Activated naive CD4-positive, alpha-beta T cell treated with anti-CD3 and anti-CD28 coated beads, Interleukin-2, amount 50 U/mL, for 72 hours (primary cell): ENCODE measurements around the gene KCNJ9. TPM values are rescaled to one million over a fixed set of nuclear protein-coding genes. Genes with fewer than 3 reads are reported as not detected.

ENCODE experiments used
- ATAC-seq, 2 donors: fragments of 150-1000 bp; cut with Tn5 transposase; 2 replicates each; pipeline ENCODE4 v1.10.0; 2021; ENCODE audit warnings: mild to moderate bottlenecking in 2 of 2, moderate library complexity in 2 of 2
- DNase-seq, 2 donors: peaks; one replicate each; pipeline ENCODE4 v3.0.0; 2021 to 2022; ENCODE audit warnings: low spot score in 2 of 2
- H3K27ac Mint-ChIP-seq, 2 donors: one replicate each; pipeline ENCODE4 v1.8.0; 2022; ENCODE audit warnings: mild to moderate bottlenecking in 2 of 2, mixed read lengths in 2 of 2
- H3K36me3 Mint-ChIP-seq, 2 donors: one replicate each; pipeline ENCODE4 v1.8.0; 2022; ENCODE audit warnings: mixed read lengths in 2 of 2
- H3K9me3 Mint-ChIP-seq, 2 donors: one replicate each; pipeline ENCODE4 v1.8.0; 2022; ENCODE audit warnings: mixed read lengths in 2 of 2
- total RNA-seq, 2 donors: library from RNA; stranded (reverse); gene quantifications; one replicate each; pipeline ENCODE4 v1.2.3, GENCODE V29; 2022

The KCNJ9 gene
- total RNA-seq, 2 donors from 2014 or later, result 0.06 TPM; not detected in 1

- no peaks in the 10 kb centered on the region for H3K36me3 Mint-ChIP-seq
- ATAC-seq (no peak), DNase-seq (no peak)
- H3K9me3 Mint-ChIP-seq, result no peaks in the 10 kb centered on the region
- H3K27ac Mint-ChIP-seq, result no peak overlapping the region
Measured at GRCh38 chr1:160139840-160140239, 58.5 kb downstream of the KCNJ9 start.

Other genes starting within 250 kb of the KCNJ9 start
- gene VSIG8, start 218.9 kb upstream of the KCNJ9 start, total RNA-seq, result under 1 TPM in 1 of 2 donors, not detected in 1; 0.18 TPM
- 1 to 10 TPM; 1.2 to 2.8 TPM for gene CFAP45, start 181.4 kb upstream of the KCNJ9 start, total RNA-seq
- 100 to 1,000 TPM; 391 to 559 TPM for gene TAGLN2, start 156.0 kb upstream of the KCNJ9 start, total RNA-seq
- not detected for gene IGSF9, start 135.9 kb upstream of the KCNJ9 start, total RNA-seq
- not detected for gene SLAMF9, start 127.3 kb upstream of the KCNJ9 start, total RNA-seq
- gene PIGM, start 49.5 kb upstream of the KCNJ9 start, total RNA-seq, result 1 to 10 TPM; 3.6 to 5.3 TPM
- not detected for gene KCNJ10, start 11.4 kb upstream of the KCNJ9 start, total RNA-seq
- 10 to 100 TPM; 29.9 to 35.2 TPM for gene IGSF8, start 17.1 kb downstream of the KCNJ9 start, total RNA-seq
- not detected for gene ATP1A2, start 34.2 kb downstream of the KCNJ9 start, total RNA-seq
- gene ATP1A4, start 70.1 kb downstream of the KCNJ9 start, total RNA-seq, result not detected
- not detected for gene CASQ1, start 109.0 kb downstream of the KCNJ9 start, total RNA-seq
- gene PEA15, start 123.8 kb downstream of the KCNJ9 start, total RNA-seq, result 10 to 100 TPM; 37.2 to 53.7 TPM
- 100 to 1,000 TPM; 124 to 170 TPM for gene DCAF8, start 181.0 kb downstream of the KCNJ9 start, total RNA-seq
- gene PEX19, start 203.6 kb downstream of the KCNJ9 start, total RNA-seq, result 10 to 100 TPM; 44.8 to 74.9 TPM